Activated CD4-positive, alpha-beta T cell treated with anti-CD3 and anti-CD28 coated beads for 1 hour (primary cell): ENCODE data around the gene DCST2.
A peak's percentile ranks its signal among the peaks of the same experiment; 100 is the strongest.

Experiments used
- DNase-seq: peaks from one replicate; pipeline ENCODE4 v3.0.0-alpha.2; 2020

The DCST2 gene

DNA sequence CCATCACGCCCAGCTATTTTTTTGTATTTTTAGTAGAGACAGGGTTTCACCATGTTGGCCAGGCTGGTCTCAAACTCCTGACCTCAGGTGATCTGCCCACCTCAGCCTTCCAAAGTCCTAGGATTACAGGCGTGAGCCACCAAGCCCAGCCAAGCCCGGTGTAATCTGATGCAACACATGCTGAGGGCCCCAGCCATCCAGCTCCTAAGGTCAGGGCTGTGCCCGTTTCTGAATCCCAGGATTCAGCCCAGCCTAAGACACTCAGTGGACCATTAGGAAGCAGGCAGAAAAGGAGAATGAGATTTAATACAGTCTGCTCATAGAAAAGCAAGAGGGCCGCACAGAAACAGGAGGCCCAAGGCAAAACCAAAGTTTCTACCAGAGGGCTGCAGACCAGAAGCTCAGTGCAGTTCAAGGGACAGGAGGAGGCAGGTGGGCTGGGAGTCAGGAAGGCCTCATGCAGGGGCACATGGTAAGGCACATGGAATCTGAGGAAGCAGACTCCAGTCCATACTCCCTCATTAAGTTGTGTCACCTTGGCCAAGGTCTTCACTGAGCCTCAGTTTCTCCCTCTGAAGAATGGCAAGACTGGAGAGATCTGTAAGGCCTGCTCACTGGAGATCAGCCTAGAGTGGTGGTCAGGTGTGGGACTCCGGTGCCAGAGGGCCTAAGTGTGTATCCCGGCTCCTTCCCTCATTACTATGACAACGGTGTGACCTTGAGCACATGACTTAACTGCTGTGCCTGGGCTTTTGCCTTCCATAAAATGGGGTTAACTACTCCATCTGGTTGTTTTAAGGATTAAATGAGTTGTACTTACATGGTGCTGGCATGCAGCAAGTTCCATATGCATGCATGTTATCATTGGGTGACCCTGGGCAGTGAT is 15.1 kb upstream of the DCST2 start:
- DNase-seq = no peak

DNA sequence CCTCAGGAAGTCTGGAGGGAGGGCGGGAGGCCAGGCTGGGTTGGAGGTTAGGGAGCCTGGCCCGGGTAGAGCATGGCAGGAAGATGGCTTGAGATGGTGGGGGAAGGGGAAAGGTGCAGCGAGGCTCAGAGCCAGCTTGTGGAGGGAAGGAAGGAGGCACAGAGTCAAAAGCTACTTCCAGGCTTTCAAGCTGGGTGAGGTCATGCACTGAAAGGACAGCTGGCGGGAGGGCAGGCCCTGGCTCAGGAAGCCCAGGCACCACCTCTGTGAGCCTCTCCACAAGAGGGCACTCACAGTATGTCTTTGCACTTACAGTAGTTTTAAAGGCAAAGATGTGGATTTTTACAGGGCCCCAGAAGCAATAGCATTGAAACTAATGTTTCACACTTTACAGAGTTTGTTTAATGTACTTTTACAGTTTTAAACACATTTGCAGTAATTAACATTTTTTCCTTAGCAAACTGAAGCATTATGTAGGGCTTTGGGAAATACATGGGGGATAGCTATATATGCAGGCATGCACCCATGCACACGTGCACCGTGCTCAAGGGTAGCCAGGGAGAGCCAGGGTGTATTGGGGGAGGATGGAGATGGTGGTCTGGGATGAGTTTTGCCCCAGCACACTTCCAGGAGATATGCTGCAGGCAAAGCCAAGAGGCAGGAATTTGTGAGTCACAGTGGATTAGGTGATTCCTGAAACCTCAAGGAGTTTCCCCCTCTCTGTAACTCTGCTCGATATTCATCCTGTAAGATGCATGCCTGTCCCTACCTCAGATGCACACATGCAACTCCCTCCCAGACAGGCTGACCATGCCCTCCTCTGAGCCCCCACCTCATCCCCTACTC is 11.5 kb upstream of the DCST2 start:
- DNase-seq = peak; percentile 45

DNA sequence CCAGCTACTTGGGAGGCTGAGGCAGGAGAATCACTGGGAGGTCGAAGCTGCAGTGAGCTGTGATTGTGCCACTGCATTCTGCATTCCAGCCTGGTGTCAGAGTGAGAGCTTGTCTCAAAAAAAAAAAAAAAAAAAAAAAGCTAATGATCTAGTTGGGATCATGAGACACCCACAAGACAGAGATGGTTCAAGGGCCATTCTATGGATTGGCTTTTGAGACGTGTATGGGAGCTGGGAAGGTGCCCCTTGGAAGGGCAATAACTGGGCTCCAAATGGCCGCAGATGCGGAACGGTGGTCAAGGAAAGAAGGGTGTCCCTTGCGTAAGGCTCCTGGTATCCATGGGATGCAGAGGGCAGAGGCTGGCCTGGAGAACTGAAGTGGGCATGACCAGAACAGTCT is 10.8 kb upstream of the DCST2 start:
- no peak for DNase-seq

- no peak for DNase-seq
These were observed 10.2 kb upstream of the DCST2 start for GRCh38 chr1:155043793-155044192.

DNA sequence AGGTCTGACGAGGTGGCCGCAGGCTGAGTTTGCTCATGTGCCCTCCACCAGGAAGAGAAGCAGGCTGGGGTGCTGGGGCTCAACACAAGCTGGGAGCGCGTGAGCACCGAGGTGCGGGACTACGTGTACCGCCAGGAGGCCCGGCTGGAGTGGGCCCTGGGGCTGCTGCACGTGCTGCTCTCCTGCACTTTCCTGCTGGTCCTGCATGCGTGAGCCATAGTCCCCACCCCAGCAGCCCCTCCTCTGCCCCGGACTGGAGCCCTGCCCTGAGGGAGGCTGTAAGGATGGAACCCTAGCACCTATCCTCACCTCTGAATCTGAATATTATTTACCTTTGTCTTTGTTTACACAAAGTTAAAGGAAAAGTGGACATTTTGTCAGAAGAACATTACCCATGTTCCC is 9.7 kb upstream of the DCST2 start:
- no peak for DNase-seq

GRCh38 chr1:155042789-155043188 is 9.2 kb upstream of the DCST2 start:
- no peak for DNase-seq

DNA sequence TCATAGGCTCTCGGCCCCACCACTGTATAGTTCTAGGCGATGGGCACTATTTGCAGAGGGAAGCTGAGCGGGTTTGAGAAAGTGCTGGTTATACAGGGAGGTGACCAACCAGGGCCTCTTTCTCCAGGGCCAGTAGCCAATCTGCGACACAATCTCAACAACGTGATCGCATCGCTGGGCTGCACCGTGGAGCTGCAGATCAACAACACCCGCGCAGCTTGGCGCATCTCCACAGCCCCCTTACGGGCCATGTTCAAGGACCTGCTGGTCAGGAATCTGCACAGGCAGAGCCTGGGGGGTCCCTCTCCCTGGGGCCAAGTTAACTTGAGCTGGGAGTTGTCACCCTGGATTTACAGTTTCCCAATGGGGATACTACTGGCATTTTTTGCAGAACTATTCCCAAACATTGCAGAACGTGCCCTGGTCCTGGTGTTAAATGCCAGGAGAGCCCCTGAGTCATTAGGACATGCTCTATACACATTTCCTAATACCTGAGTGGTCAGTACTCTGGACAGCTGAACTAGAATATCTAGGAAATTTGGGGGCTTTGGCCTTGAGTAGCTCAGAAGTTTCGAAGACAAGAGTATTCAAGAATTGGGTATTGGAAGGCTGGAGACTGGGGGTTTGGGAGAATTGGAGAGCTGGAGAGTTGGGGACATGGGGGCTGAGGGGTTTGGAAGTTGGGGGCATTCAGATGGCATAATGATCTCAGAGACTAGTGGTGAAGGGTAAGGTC is 6.9 kb upstream of the DCST2 start:
- no peak for DNase-seq

- DNase-seq = no peak
These were observed 5.7 kb upstream of the DCST2 start for GRCh38 chr1:155039308-155039669.

GRCh38 chr1:155038602-155039307 is 5.2 kb upstream of the DCST2 start:
- no peak for DNase-seq

- no peak for DNase-seq
These were observed 4.4 kb upstream of the DCST2 start for GRCh38 chr1:155037851-155038441.

DNA sequence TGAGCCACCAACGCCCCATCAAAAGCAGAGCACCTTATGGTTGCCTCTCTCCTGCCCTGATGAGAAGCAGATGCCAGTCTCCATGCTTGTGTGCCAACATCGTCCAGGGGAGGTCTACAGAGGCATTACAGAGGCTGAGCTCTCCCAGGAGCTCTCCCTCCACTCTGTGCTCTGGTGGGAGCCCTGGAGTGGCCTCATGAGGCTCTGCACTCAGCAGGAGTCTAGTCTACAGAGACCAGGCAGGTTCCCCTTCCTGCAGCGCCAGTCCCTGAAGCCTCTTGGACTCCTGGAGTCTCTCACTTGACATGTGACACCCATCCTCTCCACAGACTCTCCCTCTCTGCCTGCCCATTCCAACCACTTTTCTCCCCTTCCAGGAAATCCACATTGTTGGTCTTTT is 3.5 kb upstream of the DCST2 start:
- DNase-seq = no peak

- no peak for DNase-seq
These were observed 2.4 kb upstream of the DCST2 start for GRCh38 chr1:155035936-155036335.

GRCh38 chr1:155034318-155035208 is 982 bp upstream of the DCST2 start:
- no peak for DNase-seq

- DNase-seq = no peak
These were observed 695 bp downstream of the DCST2 start for GRCh38 chr1:155032886-155033285.

DNA sequence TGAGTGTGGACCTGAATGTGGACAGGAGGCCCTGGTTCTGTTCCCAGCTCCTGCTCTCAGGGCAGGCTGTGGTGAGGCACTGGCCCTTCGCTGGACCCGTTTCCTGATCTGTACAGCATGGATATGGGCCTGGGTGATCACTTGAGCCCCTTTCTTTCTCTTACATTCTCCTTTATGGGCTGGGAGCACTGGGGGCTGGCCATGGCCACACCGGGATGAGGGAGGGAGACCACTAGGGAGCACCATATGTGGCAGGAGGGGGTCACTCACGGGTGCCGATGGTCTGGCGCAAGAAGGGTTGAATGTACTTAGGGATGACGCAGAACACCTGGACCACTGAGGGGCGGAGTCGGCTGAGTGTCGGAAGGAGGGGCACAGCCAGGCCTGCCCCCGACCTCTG is 2.7 kb downstream of the DCST2 start:
- no peak for DNase-seq

DNA sequence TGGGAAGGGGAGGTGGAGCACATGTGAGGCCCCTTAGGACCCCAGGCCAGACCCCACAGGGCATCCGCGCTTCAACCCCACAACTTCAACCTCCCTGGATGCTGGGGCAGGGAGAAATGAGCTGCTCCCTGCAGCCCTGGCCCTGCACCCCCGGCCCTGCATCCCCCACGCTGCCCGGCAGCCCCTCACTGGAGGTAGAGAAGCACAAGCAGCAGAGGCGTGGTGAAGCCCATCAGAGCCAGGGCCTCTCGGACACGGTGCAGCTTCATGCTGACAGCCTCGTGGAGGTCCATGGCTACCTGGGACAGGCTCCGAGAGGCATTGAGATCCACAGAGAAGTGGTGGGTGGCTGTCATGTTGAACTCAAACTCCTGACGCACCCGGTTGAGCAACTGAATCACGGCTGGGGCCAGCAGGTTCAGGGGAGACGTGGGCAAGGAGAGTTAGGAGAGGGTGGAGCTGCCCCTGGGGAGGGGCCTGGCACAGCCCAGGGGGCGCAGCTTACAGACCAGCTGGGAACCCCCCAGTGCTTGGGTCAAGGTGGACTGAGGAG is 3.3 kb downstream of the DCST2 start:
- no peak for DNase-seq

DNA sequence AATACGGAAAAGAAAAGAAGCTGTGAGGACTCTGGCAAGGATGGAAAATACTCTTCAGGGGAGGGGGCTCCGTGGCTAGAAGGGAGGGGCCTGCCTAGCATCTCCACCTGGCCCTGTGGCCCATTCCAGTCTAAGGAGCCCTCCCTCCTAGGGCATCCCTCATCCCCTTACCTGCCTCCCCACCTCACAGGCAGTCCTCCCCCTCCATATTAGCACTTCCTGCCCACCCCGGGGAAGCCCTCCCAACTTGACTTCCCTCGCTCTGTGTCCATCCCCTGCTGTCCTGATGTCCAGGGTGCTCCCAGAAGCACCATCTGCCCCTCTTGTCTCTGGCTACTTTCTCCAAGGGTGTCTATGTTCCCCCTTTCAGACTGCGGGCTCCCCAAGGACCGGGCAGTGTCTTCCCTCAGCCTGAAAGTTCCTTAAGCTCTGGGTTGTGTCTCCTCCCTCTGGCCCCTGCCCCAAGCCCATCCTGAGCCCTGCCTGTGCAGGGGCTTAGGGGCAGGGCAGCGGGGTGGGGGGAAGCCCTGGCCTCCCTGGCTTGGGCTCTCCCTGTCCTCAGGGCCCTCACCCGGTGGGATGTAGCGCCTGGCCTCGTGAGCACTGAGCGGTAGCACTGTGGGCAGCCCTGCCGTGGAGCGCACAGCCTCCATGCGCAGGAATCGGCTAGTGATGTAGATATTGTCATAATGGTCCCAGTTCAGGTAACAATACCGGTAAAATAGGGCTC is 3.9 kb downstream of the DCST2 start:
- DNase-seq = no peak

- DNase-seq = no peak
These were observed 7.0 kb downstream of the DCST2 start for GRCh38 chr1:155026588-155026987.

GRCh38 chr1:155026154-155026553 is 7.4 kb downstream of the DCST2 start:
- DNase-seq = no peak

GRCh38 chr1:155024315-155024714 is 9.3 kb downstream of the DCST2 start:
- DNase-seq = no peak
